Measurements from ENCODE around the gene ADAMTS2. TPM values are rescaled to one million over a fixed set of nuclear protein-coding genes. Genes with fewer than 3 reads are reported as not detected.

ADAMTS2 gene
- total RNA-seq, 2 experiments from 2014 or later: not detected

DNA sequence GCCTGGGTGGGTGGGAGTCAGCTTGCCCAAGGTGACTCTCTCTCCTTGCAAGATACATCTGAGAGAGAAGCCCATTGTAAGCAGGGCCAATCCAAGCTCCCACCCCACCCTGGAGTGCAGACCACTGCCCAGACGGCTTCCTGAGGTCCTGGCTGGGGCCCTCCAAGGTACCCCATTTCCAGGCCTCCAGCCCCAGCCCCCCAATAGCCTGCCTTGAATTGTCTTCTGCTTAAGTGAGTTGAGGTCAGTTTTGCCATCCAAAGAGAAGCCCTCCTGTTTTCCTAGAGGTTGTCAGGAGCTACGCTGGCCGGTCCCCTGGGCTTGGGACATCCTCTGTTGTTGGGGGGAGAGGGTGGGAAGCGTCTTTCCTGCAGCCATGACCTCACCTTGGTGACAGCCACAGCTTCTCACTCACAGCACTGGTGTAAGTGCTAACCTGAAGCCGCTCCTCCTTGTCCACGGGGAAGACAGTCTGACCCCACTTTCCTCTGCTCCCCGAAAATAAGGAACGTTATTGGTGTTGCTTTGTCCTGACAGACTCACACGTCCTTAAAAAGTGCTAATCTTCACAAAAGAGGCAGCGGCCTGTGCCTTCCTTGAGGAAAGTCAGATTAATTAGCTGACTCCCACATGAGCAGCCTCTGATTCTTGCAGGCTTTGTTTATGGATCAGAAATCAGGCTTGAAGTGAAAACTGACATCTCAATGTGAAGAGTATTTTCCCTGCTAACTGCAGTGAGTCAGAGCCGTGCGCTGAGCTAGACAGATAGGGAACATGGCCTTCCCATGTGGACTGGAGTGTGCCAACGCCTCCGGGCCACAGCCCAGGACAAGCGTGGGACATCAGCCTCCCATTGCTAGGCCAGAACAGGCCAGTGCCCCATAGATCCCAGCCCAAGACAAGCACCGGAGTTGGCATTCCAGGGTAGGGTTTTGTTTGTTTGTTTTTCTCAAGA, 52.3 kb downstream of the ADAMTS2 start:
- CTCF ChIA-PET: no interaction called here

DNA sequence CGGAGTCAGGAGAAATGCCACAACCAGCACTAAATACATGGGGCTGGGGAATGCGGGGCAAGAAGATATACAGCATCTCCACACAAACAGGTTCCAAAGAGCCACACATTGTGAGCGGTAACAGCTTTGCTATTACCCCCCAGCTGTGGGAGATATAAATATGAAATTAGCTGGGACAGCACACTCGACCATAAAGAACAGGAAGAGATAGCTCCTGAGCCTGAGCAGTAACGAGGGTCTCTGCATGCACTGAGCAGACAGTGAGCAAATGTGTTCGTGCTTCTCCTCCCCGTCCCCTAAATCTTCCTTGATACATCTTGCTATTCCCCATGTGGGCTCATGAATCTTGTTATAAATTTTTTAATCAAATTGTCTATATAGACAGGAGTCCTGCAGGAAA, 53.1 kb downstream of the ADAMTS2 start:
- ATAC-seq (ENCODE audit: poor library complexity) (no peak), DNase-seq (no peak)
- TF ChIP-seq CTCF (IDR thresholded peaks at IDR 0.05): no peak
- Histone ChIP-seq H3K27me3 (ENCODE audit: control insufficient read depth in 1 of 2, insufficient read depth in 2 of 2, low read length in 2 of 2) (no peaks in the 10 kb centered on the region), H3K4me3 (ENCODE audit: low read length) (no peak overlapping the region), H3K36me3 (ENCODE audit: insufficient read depth, low read length) (no peaks in the 10 kb centered on the region), H3K4me1 (ENCODE audit: insufficient read depth, low read length) (no peaks in the 10 kb centered on the region), H3K9me3 (ENCODE audit: control insufficient read depth in 1 of 2, insufficient read depth in 1 of 2, low read length in 2 of 2) (peaks cover 0 to 9% of the 10 kb centered on the region in 2 experiments), H3K27ac (ENCODE audit: low read depth in 1 of 2, low read length in 2 of 2) (no peak overlapping the region)
- ChIA-PET POLR2A (no interaction called here), CTCF (no interaction called here)
- no peaks in the 10 kb centered on the region for H3K36me3 Mint-ChIP-seq (ENCODE audit: low read depth)
- intact Hi-C loops (cut with DNase I, micrococcal nuclease): no loop called here
- H3K27me3 Mint-ChIP-seq: no peaks in the 10 kb centered on the region
- no peaks in the 10 kb centered on the region for H3K4me1 Mint-ChIP-seq (ENCODE audit: low read depth)
- no peak overlapping the region for H3K4me3 Mint-ChIP-seq
- no peaks in the 10 kb centered on the region for H3K9me3 Mint-ChIP-seq
- no peak overlapping the region for H3K27ac Mint-ChIP-seq

More for the DNA sequence above, 52.3 kb downstream of the ADAMTS2 start:
- intact Hi-C loops (cut with DNase I, micrococcal nuclease): no loop called here
- DNase-seq (no peak), ATAC-seq (ENCODE audit: poor library complexity) (no peak)
- Mint-ChIP-seq H3K36me3 (ENCODE audit: low read depth) (no peaks in the 10 kb centered on the region), H3K4me3 (no peak overlapping the region), H3K27ac (no peak overlapping the region), H3K27me3 (no peaks in the 10 kb centered on the region), H3K9me3 (no peaks in the 10 kb centered on the region), H3K4me1 (ENCODE audit: low read depth) (no peaks in the 10 kb centered on the region)
- H3K27me3 ChIP-seq (ENCODE audit: control insufficient read depth in 1 of 2, insufficient read depth in 2 of 2, low read length in 2 of 2): no peaks in the 10 kb centered on the region
- H3K9me3 ChIP-seq (ENCODE audit: control insufficient read depth in 1 of 2, insufficient read depth in 1 of 2, low read length in 2 of 2): peaks cover 3 to 16% of the 10 kb centered on the region in 2 experiments
- H3K4me1 ChIP-seq (ENCODE audit: insufficient read depth, low read length): no peaks in the 10 kb centered on the region
- no peak overlapping the region for H3K4me3 ChIP-seq (ENCODE audit: low read length)
- H3K27ac ChIP-seq (ENCODE audit: low read depth in 1 of 2, low read length in 2 of 2): no peak overlapping the region
- no peak for TF ChIP-seq CTCF (IDR thresholded peaks at IDR 0.05)
- H3K36me3 ChIP-seq (ENCODE audit: insufficient read depth, low read length): no peaks in the 10 kb centered on the region
- POLR2A ChIA-PET: no interaction called here

GRCh38 chr5:179290681-179291540, 54.4 kb downstream of the ADAMTS2 start:
- Mint-ChIP-seq H3K9me3 (no peaks in the 10 kb centered on the region), H3K4me1 (ENCODE audit: low read depth) (no peaks in the 10 kb centered on the region), H3K27ac (no peak overlapping the region), H3K4me3 (no peak overlapping the region), H3K36me3 (ENCODE audit: low read depth) (no peaks in the 10 kb centered on the region), H3K27me3 (no peaks in the 10 kb centered on the region)
- H3K27me3 ChIP-seq (ENCODE audit: control insufficient read depth in 1 of 2, insufficient read depth in 2 of 2, low read length in 2 of 2): no peaks in the 10 kb centered on the region
- no peak for TF ChIP-seq CTCF (IDR thresholded peaks at IDR 0.05)
- DNase-seq: no peak
- no peak for ATAC-seq (ENCODE audit: poor library complexity)
- intact Hi-C loops (cut with DNase I, micrococcal nuclease): no loop called here
- ChIA-PET POLR2A (no interaction called here), CTCF (no interaction called here)
- no peak overlapping the region for H3K27ac ChIP-seq (ENCODE audit: low read depth in 1 of 2, low read length in 2 of 2)
- no peaks in the 10 kb centered on the region for H3K36me3 ChIP-seq (ENCODE audit: insufficient read depth, low read length)
- H3K9me3 ChIP-seq (ENCODE audit: control insufficient read depth in 1 of 2, insufficient read depth in 1 of 2, low read length in 2 of 2): peaks cover 0 to 7% of the 10 kb centered on the region in 2 experiments
- no peaks in the 10 kb centered on the region for H3K4me1 ChIP-seq (ENCODE audit: insufficient read depth, low read length)
- no peak overlapping the region for H3K4me3 ChIP-seq (ENCODE audit: low read length)
